PC-3 (cell line): ENCODE measurements around the gene PAIP2. TPM values are rescaled to one million over a fixed set of nuclear protein-coding genes. Genes with fewer than 3 reads are reported as not detected.
A peak's percentile ranks its signal among the peaks of the same experiment; 100 is the strongest.

Source experiments
- ATAC-seq: fragments of 200-7000 bp; cut with Tn5 transposase; 2 replicates; pipeline ENCODE4 v1.9.1; 2020; ENCODE audit warnings: mild to moderate bottlenecking, moderate library complexity
- BruUV-seq: library from RNA; stranded (reverse); fragments of 400-500 nt; replicated peaks from 2 replicates; lab custom pipeline; 2021; lab: Mats Ljungman, UMichigan
- CTCF ChIA-PET: fragments of 300-600 bp; sonication (Branson Sonifier 250); formaldehyde crosslinking; loops from one replicate; lab custom pipeline; 2022; ENCODE audit warnings: antibody characterized with exemption; lab: Charles Lee
- POLR2A ChIA-PET: fragments of 300-600 bp; sonication (Branson Sonifier 250); formaldehyde crosslinking; loops from one replicate; lab custom pipeline; 2022; ENCODE audit warnings: antibody characterized with exemption; ENCODE audit not compliant: unreplicated experiment; lab: Charles Lee
- DNase-seq: peaks from one replicate; pipeline ENCODE4 v3.0.0-alpha.2; 2015
- H2AFZ ChIP-seq: fragments of 300-600 bp; sonication (generic); 2 replicates; pipeline ENCODE4 v1.6.0; 2016; ENCODE audit warnings: antibody characterized with exemption, low read length
- H3F3A ChIP-seq: fragments of 300-600 bp; sonication (generic); one replicate; pipeline ENCODE4 v1.6.0; 2017; ENCODE audit warnings: antibody characterized with exemption, low read length, control low read depth, mild to moderate bottlenecking; ENCODE audit not compliant: unreplicated experiment
- H3K27ac ChIP-seq: fragments of 300-600 bp; sonication (generic); 2 replicates; pipeline ENCODE4 v1.5.1; 2016; ENCODE audit warnings: mild to moderate bottlenecking, low read length
- H3K27me3 ChIP-seq: fragments of 300-600 bp; sonication (generic); 2 replicates; pipeline ENCODE4 v1.6.1; 2016; ENCODE audit warnings: low read length, mixed read lengths
- H3K36me3 ChIP-seq: fragments of 300-600 bp; sonication (generic); 2 replicates; pipeline ENCODE4 v1.6.1; 2016; ENCODE audit warnings: low read depth, mixed run types, low read length, mixed read lengths
- H3K4me1 ChIP-seq: fragments of 300-600 bp; sonication (generic); 2 replicates; pipeline ENCODE4 v1.5.1; 2016; ENCODE audit warnings: low read length; ENCODE audit not compliant: insufficient read depth
- H3K4me2 ChIP-seq: fragments of 300-600 bp; sonication (generic); 2 replicates; pipeline ENCODE4 v1.6.0; 2016; ENCODE audit warnings: low read length
- H3K4me3 ChIP-seq: fragments of 300-600 bp; sonication (generic); 2 replicates; pipeline ENCODE4 v1.5.1; 2016; ENCODE audit warnings: mild to moderate bottlenecking, low read length, mixed read lengths
- H3K79me2 ChIP-seq: fragments of 300-600 bp; sonication (generic); 2 replicates; pipeline ENCODE4 v1.6.1; 2017; ENCODE audit warnings: low read length, mixed read lengths
- H3K9ac ChIP-seq: fragments of 300-600 bp; sonication (generic); 2 replicates; pipeline ENCODE4 v1.6.0; 2016; ENCODE audit warnings: mild to moderate bottlenecking, low read length
- H3K9me2 ChIP-seq: fragments of 300-600 bp; sonication (generic); replicated peaks from 2 replicates; pipeline ENCODE4 v1.6.1; 2016; ENCODE audit warnings: mixed run types, low read length, mixed read lengths
- H3K9me3 ChIP-seq: fragments of 300-600 bp; sonication (generic); 2 replicates; pipeline ENCODE4 v1.6.1; 2016; ENCODE audit warnings: low read length, mixed read lengths
- H4K20me1 ChIP-seq: fragments of 300-600 bp; sonication (generic); 2 replicates; pipeline ENCODE4 v1.6.1; 2016; ENCODE audit warnings: low read length, mixed read lengths
- EZH2 ChIP-seq: fragments of 300-600 bp; sonication (generic); IDR thresholded peaks from one replicate; pipeline ENCODE4 v1.6.1; 2017; ENCODE audit warnings: antibody characterized with exemption, mild to moderate bottlenecking, low read length; ENCODE audit not compliant: unreplicated experiment
- EZH2phosphoT487 ChIP-seq: fragments of 300-600 bp; sonication (generic); IDR thresholded peaks from 2 replicates; pipeline ENCODE4 v1.6.1; 2018; ENCODE audit warnings: mild to moderate bottlenecking, antibody characterized with exemption, low read length, borderline replicate concordance
- intact Hi-C: fragments of 100-400 bp; cut with micrococcal nuclease; formaldehyde crosslinking; loops from 2 replicates; pipeline ENCODE4 v1.9.0; 2023
- total RNA-seq: library from RNA; depleted of rRNA; stranded (reverse); fragments of >200 nt; gene quantifications from 2 replicates; pipeline ENCODE4 v1.2.3, GENCODE V29; 2014
- TF ChIP-seq, protein P1 (sequence below): fragments of 300-600 bp; sonication (generic); conservative IDR thresholded peaks from 2 replicates; pipeline ENCODE4 v1.5.1; 2017; ENCODE audit warnings: antibody characterized with exemption, low read depth, mild to moderate bottlenecking, low read length

Gene PAIP2
- total RNA-seq, 1 experiment from 2014 or later, result 35.1 TPM

DNA sequence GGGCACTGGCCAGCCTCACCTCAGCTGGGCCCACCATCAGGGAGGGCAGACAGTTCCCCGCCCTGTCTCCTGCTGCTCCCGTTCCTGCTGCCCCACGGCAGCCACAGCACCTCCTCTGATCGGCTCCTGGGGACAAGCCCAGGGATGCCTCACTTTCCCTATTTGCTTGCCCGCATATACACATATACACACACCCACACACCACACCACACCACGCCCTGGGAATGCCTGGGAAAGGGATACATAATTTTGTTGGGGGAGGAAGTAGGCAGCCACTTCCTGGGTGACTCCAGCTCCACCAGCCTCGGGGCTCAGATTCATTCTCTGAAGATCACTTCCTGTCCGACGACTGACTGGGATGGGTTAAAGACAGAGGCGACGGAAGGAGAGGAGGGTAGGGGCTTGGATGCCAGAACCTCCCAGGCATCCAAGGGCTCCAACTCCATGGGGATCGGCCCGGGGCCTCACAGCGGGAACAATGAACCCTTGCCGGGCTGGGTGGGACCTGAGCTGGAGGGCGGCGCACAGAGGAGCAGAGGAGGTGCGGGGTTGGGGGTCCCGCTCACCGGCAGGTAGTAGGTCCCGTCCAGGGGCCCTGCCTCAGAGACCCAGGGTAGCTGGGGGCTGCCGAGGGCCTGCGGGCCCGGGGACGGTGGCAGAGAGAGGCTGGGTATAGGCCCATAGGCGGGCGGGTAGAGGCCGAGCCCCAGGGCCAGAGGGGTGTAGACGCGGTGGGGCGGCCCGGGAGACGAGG is 50.1 kb downstream of the PAIP2 start:
- Histone ChIP-seq H2AFZ (peak overlapping the region; percentile 14; the same call in 1 of the 2 replicates), H3K36me3 (no peaks in the 10 kb centered on the region), H3K27me3 (no peaks in the 10 kb centered on the region), H4K20me1 (no peaks in the 10 kb centered on the region), H3K27ac (peak overlapping the region; percentile 98), H3K9me2 (no peaks in the 10 kb centered on the region), H3K9me3 (no peaks in the 10 kb centered on the region), H3K4me2 (peak overlapping the region; percentile 94), H3K79me2 (peaks cover 28% of the 10 kb centered on the region), H3F3A (no peaks in the 10 kb centered on the region), H3K4me1 (peaks cover 20% of the 10 kb centered on the region), H3K4me3 (peak overlapping the region; percentile 87), H3K9ac (peak overlapping the region; percentile 99)
- ChIA-PET CTCF (interaction anchor here (0.6 kb wide), 1 partner anchor 816 kb away, joined by 3 read pairs; no protein-coding TSS in a partner anchor), POLR2A (interaction anchor here (0.7 to 1.1 kb wide), 5 partner anchors 18 to 816 kb away, joined by 3 to 9 read pairs (median 3); partner anchors contain the start of genes HSPA9, MATR3 and PAIP2)
- peak; percentile 92 for DNase-seq
- TF ChIP-seq EZH2 (no peak), EZH2phosphoT487 (no peak)
- TF ChIP-seq, protein P1, sequence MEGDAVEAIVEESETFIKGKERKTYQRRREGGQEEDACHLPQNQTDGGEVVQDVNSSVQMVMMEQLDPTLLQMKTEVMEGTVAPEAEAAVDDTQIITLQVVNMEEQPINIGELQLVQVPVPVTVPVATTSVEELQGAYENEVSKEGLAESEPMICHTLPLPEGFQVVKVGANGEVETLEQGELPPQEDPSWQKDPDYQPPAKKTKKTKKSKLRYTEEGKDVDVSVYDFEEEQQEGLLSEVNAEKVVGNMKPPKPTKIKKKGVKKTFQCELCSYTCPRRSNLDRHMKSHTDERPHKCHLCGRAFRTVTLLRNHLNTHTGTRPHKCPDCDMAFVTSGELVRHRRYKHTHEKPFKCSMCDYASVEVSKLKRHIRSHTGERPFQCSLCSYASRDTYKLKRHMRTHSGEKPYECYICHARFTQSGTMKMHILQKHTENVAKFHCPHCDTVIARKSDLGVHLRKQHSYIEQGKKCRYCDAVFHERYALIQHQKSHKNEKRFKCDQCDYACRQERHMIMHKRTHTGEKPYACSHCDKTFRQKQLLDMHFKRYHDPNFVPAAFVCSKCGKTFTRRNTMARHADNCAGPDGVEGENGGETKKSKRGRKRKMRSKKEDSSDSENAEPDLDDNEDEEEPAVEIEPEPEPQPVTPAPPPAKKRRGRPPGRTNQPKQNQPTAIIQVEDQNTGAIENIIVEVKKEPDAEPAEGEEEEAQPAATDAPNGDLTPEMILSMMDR, result no peak
- ATAC-seq, result peak; percentile 65
- intact Hi-C loops, result loop anchor here (1.0 kb wide), 3 partner anchors 18 to 103 kb away; partner anchors contain the start of gene PAIP2
- BruUV-seq, result TSS peak; percentile 90

DNA sequence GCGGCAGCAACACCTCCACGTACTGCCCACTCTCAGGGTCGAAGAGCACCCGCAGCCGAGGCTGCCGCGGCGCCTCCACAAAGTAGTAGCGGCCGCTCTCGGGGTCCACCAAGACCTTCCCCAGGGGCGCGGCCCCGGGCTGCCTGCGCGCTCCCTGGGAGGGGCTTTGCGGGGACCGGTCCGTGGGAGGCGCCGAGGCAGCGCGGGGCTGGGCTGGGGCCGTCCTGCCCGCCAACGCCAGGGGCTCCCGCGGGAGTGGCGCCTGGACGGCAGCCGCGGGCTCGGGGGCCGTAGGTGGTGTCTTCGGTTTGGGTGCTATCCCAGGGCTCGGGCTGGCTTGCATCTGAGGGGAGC is 50.6 kb downstream of the PAIP2 start:
- Histone ChIP-seq H2AFZ (peak overlapping the region; percentile 14; the same call in 1 of the 2 replicates), H3F3A (no peaks in the 10 kb centered on the region), H3K79me2 (peaks cover 28% of the 10 kb centered on the region), H3K36me3 (no peaks in the 10 kb centered on the region), H3K9me3 (no peaks in the 10 kb centered on the region), H3K4me3 (peak overlapping the region; percentile 87), H3K27me3 (no peaks in the 10 kb centered on the region), H3K27ac (peak overlapping the region; percentile 98), H4K20me1 (no peaks in the 10 kb centered on the region), H3K9ac (peak overlapping the region; percentile 99), H3K4me1 (peaks cover 20% of the 10 kb centered on the region), H3K4me2 (peak overlapping the region; percentile 94), H3K9me2 (no peaks in the 10 kb centered on the region)
- ATAC-seq (peak; percentile 47), DNase-seq (no peak)
- intact Hi-C loops, result loop anchor here (1.0 kb wide), 1 partner anchor 104 kb away; no protein-coding TSS in a partner anchor
- TF ChIP-seq EZH2phosphoT487 (no peak), EZH2 (no peak)
- TF ChIP-seq, protein P1, result no peak
- ChIA-PET POLR2A (interaction anchor here (0.7 to 1.0 kb wide), 2 partner anchors 98 to 817 kb away, joined by 3 read pairs; partner anchors contain the start of genes HSPA9 and MATR3), CTCF (interaction anchor here (0.7 kb wide), 1 partner anchor 19 kb away, joined by 3 read pairs; no protein-coding TSS in a partner anchor)
- BruUV-seq, result no TSS peak
